Neural progenitor cell (in vitro differentiated cells): ENCODE data around the gene SPRY4. TPM values are rescaled to one million over a fixed set of nuclear protein-coding genes. Genes with fewer than 3 reads are reported as not detected.

Experiments used
- DNase-seq: peaks from one replicate; pipeline ENCODE4 v3.0.0-alpha.2; 2016; ENCODE audit warnings: low spot score
- H2AFZ ChIP-seq: fragments of 200-600 bp; sonication (generic); replicated peaks from 2 replicates; pipeline ENCODE4 v1.6.1; 2016; ENCODE audit warnings: antibody characterized with exemption
- H3F3A ChIP-seq: fragments of 200-600 bp; sonication (generic); 2 replicates; pipeline ENCODE4 v1.6.1; 2016; ENCODE audit warnings: antibody characterized with exemption, low read depth
- H3K27ac ChIP-seq: fragments of 200-600 bp; sonication (generic); 2 replicates; pipeline ENCODE4 v1.5.1; 2016; ENCODE audit warnings: mild to moderate bottlenecking
- H3K27me3 ChIP-seq: fragments of 200-600 bp; sonication (generic); 2 replicates; pipeline ENCODE4 v1.6.1; 2016; ENCODE audit warnings: mild to moderate bottlenecking, moderate library complexity
- H3K36me3 ChIP-seq: fragments of 200-600 bp; sonication (generic); 2 replicates; pipeline ENCODE4 v1.5.1; 2016
- H3K4me1 ChIP-seq: fragments of 200-600 bp; sonication (generic); 2 replicates; pipeline ENCODE4 v1.6.1; 2016; ENCODE audit warnings: mixed run types
- H3K4me2 ChIP-seq: fragments of 200-600 bp; sonication (generic); 2 replicates; pipeline ENCODE4 v1.6.1; 2016
- H3K4me3 ChIP-seq: fragments of 200-600 bp; sonication (generic); 2 replicates; pipeline ENCODE4 v1.5.1; 2016
- H3K79me2 ChIP-seq: fragments of 200-600 bp; sonication (generic); 2 replicates; pipeline ENCODE4 v1.6.1; 2016; ENCODE audit warnings: low read depth
- H3K9ac ChIP-seq: fragments of 200-600 bp; sonication (generic); 2 replicates; pipeline ENCODE4 v1.6.1; 2016
- H3K9me3 ChIP-seq: fragments of 200-600 bp; sonication (generic); 2 replicates; pipeline ENCODE4 v1.5.1; 2016; ENCODE audit warnings: low read depth
- H4K20me1 ChIP-seq: fragments of 200-600 bp; sonication (generic); 2 replicates; pipeline ENCODE4 v1.6.1; 2016; ENCODE audit warnings: low read depth
- H3K27ac Mint-ChIP-seq: 3 replicates; pipeline ENCODE4 v1.8.0; 2021; ENCODE audit warnings: mixed read lengths
- H3K27me3 Mint-ChIP-seq: 2 replicates; pipeline ENCODE4 v1.8.0; 2022; ENCODE audit warnings: low read depth, mild to moderate bottlenecking, inconsistent platforms, moderate library complexity, mixed read lengths; ENCODE audit not compliant: insufficient read depth
- H3K36me3 Mint-ChIP-seq: 3 replicates; pipeline ENCODE4 v1.8.0; 2021; ENCODE audit warnings: mixed read lengths
- H3K4me1 Mint-ChIP-seq: 3 replicates; pipeline ENCODE4 v1.8.0; 2021; ENCODE audit warnings: mixed read lengths
- H3K4me3 Mint-ChIP-seq: 3 replicates; pipeline ENCODE4 v1.8.0; 2021; ENCODE audit warnings: mild to moderate bottlenecking, moderate library complexity, mixed read lengths
- H3K9me3 Mint-ChIP-seq: 3 replicates; pipeline ENCODE4 v1.8.0; 2020; ENCODE audit warnings: mixed read lengths
- CTCF ChIP-seq: fragments of 200-600 bp; sonication (generic); IDR thresholded peaks from 2 replicates; pipeline ENCODE4 v1.5.1; 2017; ENCODE audit warnings: antibody characterized with exemption, mild to moderate bottlenecking
- EZH2 ChIP-seq: fragments of 200-600 bp; sonication (generic); IDR thresholded peaks from 2 replicates; pipeline ENCODE4 v1.6.1; 2017; ENCODE audit warnings: antibody characterized with exemption, mild to moderate bottlenecking, moderate library complexity
- EZH2phosphoT487 ChIP-seq: fragments of 200-600 bp; sonication (generic); IDR thresholded peaks from 2 replicates; pipeline ENCODE4 v1.6.1; 2017; ENCODE audit warnings: antibody characterized with exemption
- total RNA-seq: library from RNA; depleted of rRNA; stranded (reverse); fragments of >200 nt; gene quantifications from 2 replicates; pipeline ENCODE4 v1.2.3, GENCODE V29; 2015; ENCODE audit warnings: low replicate concordance

Gene SPRY4
- total RNA-seq, 1 donor from 2014 or later: 0.13 TPM

GRCh38 chr5:142278627-142279026 is 46.2 kb downstream of the SPRY4 start:
- Histone ChIP-seq H3K4me2 (no peak overlapping the region), H3K79me2 (no peaks in the 10 kb centered on the region), H3K9me3 (no peaks in the 10 kb centered on the region), H3F3A (peaks cover 6% of the 10 kb centered on the region), H3K4me3 (no peak overlapping the region), H3K9ac (no peak overlapping the region), H3K36me3 (no peaks in the 10 kb centered on the region), H3K27me3 (no peaks in the 10 kb centered on the region), H2AFZ (no peak overlapping the region), H3K27ac (no peak overlapping the region), H4K20me1 (no peaks in the 10 kb centered on the region), H3K4me1 (peaks cover 22% of the 10 kb centered on the region)
- Mint-ChIP-seq H3K4me3 (no peak overlapping the region), H3K36me3 (no peaks in the 10 kb centered on the region), H3K27ac (peak overlapping the region; percentile 86), H3K9me3 (no peaks in the 10 kb centered on the region), H3K4me1 (peaks cover 43% of the 10 kb centered on the region), H3K27me3 (peaks cover 4% of the 10 kb centered on the region)
- DNase-seq: no peak
- TF ChIP-seq CTCF (no peak), EZH2phosphoT487 (no peak), EZH2 (no peak)

- Mint-ChIP-seq H3K4me3 (no peak overlapping the region), H3K27ac (peak overlapping the region; percentile 69), H3K9me3 (no peaks in the 10 kb centered on the region), H3K36me3 (no peaks in the 10 kb centered on the region), H3K27me3 (peaks cover 4% of the 10 kb centered on the region), H3K4me1 (peaks cover 43% of the 10 kb centered on the region)
- H3K9me3 ChIP-seq: no peaks in the 10 kb centered on the region
- no peak overlapping the region for H2AFZ ChIP-seq
- H3K27me3 ChIP-seq: no peaks in the 10 kb centered on the region
- no peak overlapping the region for H3K27ac ChIP-seq
- peak; percentile 27 for DNase-seq
- H3K4me1 ChIP-seq: peaks cover 22% of the 10 kb centered on the region
- no peaks in the 10 kb centered on the region for H3K36me3 ChIP-seq
- H3K4me3 ChIP-seq: no peak overlapping the region
- H3K9ac ChIP-seq: no peak overlapping the region
- no peak overlapping the region for H3K4me2 ChIP-seq
- TF ChIP-seq EZH2 (no peak), EZH2phosphoT487 (no peak), CTCF (no peak)
- H3K79me2 ChIP-seq: no peaks in the 10 kb centered on the region
- peaks cover 6% of the 10 kb centered on the region for H3F3A ChIP-seq
- no peaks in the 10 kb centered on the region for H4K20me1 ChIP-seq
These were observed 47.0 kb downstream of the SPRY4 start for GRCh38 chr5:142277796-142278195.

GRCh38 chr5:142276517-142276916 is 48.3 kb downstream of the SPRY4 start:
- Histone ChIP-seq H3K4me1 (peaks cover 22% of the 10 kb centered on the region), H4K20me1 (no peaks in the 10 kb centered on the region), H3K36me3 (no peaks in the 10 kb centered on the region), H3K9me3 (no peaks in the 10 kb centered on the region), H3K27me3 (no peaks in the 10 kb centered on the region), H3K4me2 (no peak overlapping the region), H3K9ac (no peak overlapping the region), H3K4me3 (no peak overlapping the region), H3K79me2 (no peaks in the 10 kb centered on the region), H3F3A (peaks cover 6% of the 10 kb centered on the region), H2AFZ (no peak overlapping the region), H3K27ac (no peak overlapping the region)
- peaks cover 37% of the 10 kb centered on the region for H3K4me1 Mint-ChIP-seq
- H3K27ac Mint-ChIP-seq: no peak overlapping the region
- TF ChIP-seq CTCF: no peak
- no peak for TF ChIP-seq EZH2phosphoT487
- TF ChIP-seq EZH2: no peak
- no peaks in the 10 kb centered on the region for H3K9me3 Mint-ChIP-seq
- no peaks in the 10 kb centered on the region for H3K36me3 Mint-ChIP-seq
- H3K27me3 Mint-ChIP-seq: peaks cover 2% of the 10 kb centered on the region
- H3K4me3 Mint-ChIP-seq: no peak overlapping the region
- DNase-seq: no peak
